Keratinocyte (primary cell): Measurements from ENCODE around the gene LRIT2. TPM values are rescaled to one million over a fixed set of nuclear protein-coding genes. Genes with fewer than 3 reads are reported as not detected.
A peak's percentile ranks its signal among the peaks of the same experiment; 100 is the strongest.
"Not testable (repeated sequence)": the region's sequence is repeated elsewhere in the genome, so short reads cannot be mapped to it uniquely, and the experiment has no call there.

ENCODE experiments used
- DNase-seq: peaks from one replicate; pipeline ENCODE4 v3.0.0-alpha.2; 2011; ENCODE audit warnings: low read depth, missing footprints, low spot score
- FAIRE-seq: peaks from 2 replicates; lab custom pipeline; 2011; peaks lifted over from hg19 to GRCh38; lab: Jason Lieb, UNC
- H2AFZ ChIP-seq: 2 replicates; pipeline ENCODE4 v1.6.0; 2012; ENCODE audit warnings: low read length, control low read depth, inconsistent platforms; ENCODE audit not compliant: control insufficient read depth
- H3K27ac ChIP-seq: 2 replicates; pipeline ENCODE4 v1.5.1; 2011; ENCODE audit warnings: low read length; ENCODE audit not compliant: control insufficient read depth, insufficient read depth
- H3K27me3 ChIP-seq: 3 replicates; pipeline ENCODE4 v1.6.0; 2011; ENCODE audit warnings: low read length; ENCODE audit not compliant: control insufficient read depth, insufficient read depth; ENCODE audit errors: extremely low read depth
- H3K36me3 ChIP-seq, 2 experiments: 2 replicates in 1 of 2; 3 replicates in 1 of 2; pipeline ENCODE4 v1.5.1; 2011; ENCODE audit warnings: low read length in 2 of 2, mild to moderate bottlenecking in 1 of 2; ENCODE audit not compliant: control insufficient read depth in 2 of 2, insufficient read depth in 2 of 2; ENCODE audit errors: extremely low read depth in 1 of 2
- H3K4me1 ChIP-seq: 3 replicates; pipeline ENCODE4 v1.5.1; 2011; ENCODE audit warnings: low read length; ENCODE audit not compliant: control insufficient read depth, insufficient read depth; ENCODE audit errors: extremely low read depth
- H3K4me2 ChIP-seq: 3 replicates; pipeline ENCODE4 v1.6.0; 2011; ENCODE audit warnings: low read depth, low read length; ENCODE audit not compliant: control insufficient read depth, insufficient read depth; ENCODE audit errors: extremely low read depth
- H3K4me3 ChIP-seq, 3 experiments: fragments of 200-600 bp in 1 of 3; sonication (generic) in 1 of 3; 2 replicates in 2 of 3; 3 replicates in 1 of 3; pipeline ENCODE4 v1.5.1; 2011 to 2016; ENCODE audit warnings: low read length in 3 of 3, mild to moderate bottlenecking in 3 of 3, control low read depth in 2 of 3, inconsistent platforms in 1 of 3, low read depth in 1 of 3, mixed read lengths in 1 of 3, mixed run types in 1 of 3, moderate library complexity in 1 of 3; ENCODE audit not compliant: control insufficient read depth in 2 of 3, insufficient read depth in 2 of 3; ENCODE audit errors: extremely low read depth in 1 of 3
- H3K79me2 ChIP-seq: 2 replicates; pipeline ENCODE4 v1.6.0; 2012; ENCODE audit warnings: low read length; ENCODE audit not compliant: control insufficient read depth, insufficient read depth
- H3K9ac ChIP-seq: 3 replicates; pipeline ENCODE4 v1.6.0; 2011; ENCODE audit warnings: low read length; ENCODE audit not compliant: control insufficient read depth, insufficient read depth; ENCODE audit errors: extremely low read depth
- H3K9me1 ChIP-seq: 3 replicates; pipeline ENCODE4 v1.6.0; 2011; ENCODE audit warnings: low read length; ENCODE audit not compliant: control insufficient read depth, insufficient read depth; ENCODE audit errors: extremely low read depth
- H3K9me3 ChIP-seq: 2 replicates; pipeline ENCODE4 v1.5.1; 2012; ENCODE audit warnings: low read depth, low read length; ENCODE audit not compliant: control insufficient read depth
- H4K20me1 ChIP-seq: 3 replicates; pipeline ENCODE4 v1.6.0; 2011; ENCODE audit warnings: low read length; ENCODE audit not compliant: control insufficient read depth, insufficient read depth; ENCODE audit errors: extremely low read depth
- dilution Hi-C: fragments of 300-500 bp; cut with MboI; formaldehyde crosslinking; loops from one replicate; pipeline ENCODE4 v1.7.0; 2020; ENCODE audit warnings: low sequenced_read_pairs; ENCODE audit not compliant: extremely low pct_ligation_motif_present
- polyA plus RNA-seq, 5 experiments: library from polyadenylated mRNA; depleted of rRNA in 3 of 5; stranded (reverse) in 3 of 5; stranded (forward) in 1 of 5; unstranded in 1 of 5; fragments of >200 nt; gene quantifications; 1 replicate in 1 of 5; 2 replicates in 3 of 5; 3 replicates in 1 of 5; pipeline versions ENCODE4 v1.2.1 to v1.2.3, GENCODE V29; 2011 to 2012; ENCODE audit warnings: missing spikeins in 2 of 5, low read depth in 1 of 5, low replicate concordance in 1 of 5

LRIT2 gene
- polyA plus RNA-seq, 1 donor (not counting 4 experiments of a cell fraction or from before 2014, with no cell fraction given): not detected

DNA sequence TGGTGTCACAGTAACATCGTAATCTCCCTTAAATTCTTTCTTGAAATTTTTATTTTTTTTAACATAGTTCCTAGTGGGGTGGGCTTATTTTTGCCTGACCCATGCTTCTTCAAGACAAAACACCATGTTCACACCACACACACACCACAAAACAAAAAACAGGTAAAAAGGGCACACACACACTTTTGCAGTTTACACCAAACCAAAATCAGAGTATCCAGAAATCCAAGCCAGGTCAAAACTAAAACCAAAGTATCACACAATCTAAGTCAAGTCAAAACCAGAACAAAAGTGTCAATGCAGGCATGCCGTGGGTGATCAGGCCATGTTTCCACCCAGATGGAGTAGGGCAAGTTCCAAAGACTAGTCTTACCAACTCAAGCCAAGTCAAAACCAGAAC, 54.1 kb downstream of the LRIT2 start:
- peak overlapping the region; percentile 94 for H2AFZ ChIP-seq
- FAIRE-seq, H4K20me1 ChIP-seq, H3K27me3 ChIP-seq, DNase-seq, H3K36me3 ChIP-seq, dilution Hi-C loops, H3K79me2 ChIP-seq, H3K9me3 ChIP-seq, H3K9me1 ChIP-seq: not testable (repeated sequence)
- peak overlapping the region in 2 of 3 experiments; percentile 13 to 23 for H3K4me3 ChIP-seq
- peak overlapping the region; percentile 42 for H3K27ac ChIP-seq
- peak overlapping the region; percentile 29 for H3K4me2 ChIP-seq
- peaks cover 15% of the 10 kb centered on the region for H3K4me1 ChIP-seq
- H3K9ac ChIP-seq: peak overlapping the region; percentile 29

Other genes with a start within 250 kb of the LRIT2 start
- 146 to 214 TPM (median 175 TPM) in 3 replicates for gene GHITM, start 86.0 kb downstream of the LRIT2 start, polyA plus RNA-seq
- gene GPR15LG, start 51.7 kb downstream of the LRIT2 start, polyA plus RNA-seq: 0.57 to 54.1 TPM (median 10.4 TPM) in 3 replicates
- 1.4 to 5.7 TPM (median 5.2 TPM) in 3 replicates for gene CDHR1, start 31.0 kb downstream of the LRIT2 start, polyA plus RNA-seq
- gene LRIT1, start 16.0 kb upstream of the LRIT2 start, polyA plus RNA-seq: not detected in 3 replicates
- gene RGR, start 19.5 kb upstream of the LRIT2 start, polyA plus RNA-seq: not detected in 3 replicates
- 22.1 to 28.0 TPM (median 26.7 TPM) in 3 replicates for gene CCSER2, start 103.0 kb upstream of the LRIT2 start, polyA plus RNA-seq